GM18951 (cell line): Measurements from ENCODE around the gene ITPK1.

ENCODE experiments used
- POLR2A ChIP-seq: IDR thresholded peaks from 4 replicates; pipeline ENCODE4 v1.6.1; 2011; ENCODE audit warnings: mild to moderate bottlenecking; ENCODE audit not compliant: insufficient read length, insufficient read depth; ENCODE audit errors: extremely low read depth
- in situ Hi-C: fragments of 300-500 bp; cut with MboI; formaldehyde crosslinking; loops from one replicate; pipeline ENCODE4 v1.12.0; 2022; ENCODE audit warnings: low sequenced_read_pairs, mixed read lengths, inconsistent platforms; ENCODE audit not compliant: unreplicated experiment

Gene ITPK1

DNA sequence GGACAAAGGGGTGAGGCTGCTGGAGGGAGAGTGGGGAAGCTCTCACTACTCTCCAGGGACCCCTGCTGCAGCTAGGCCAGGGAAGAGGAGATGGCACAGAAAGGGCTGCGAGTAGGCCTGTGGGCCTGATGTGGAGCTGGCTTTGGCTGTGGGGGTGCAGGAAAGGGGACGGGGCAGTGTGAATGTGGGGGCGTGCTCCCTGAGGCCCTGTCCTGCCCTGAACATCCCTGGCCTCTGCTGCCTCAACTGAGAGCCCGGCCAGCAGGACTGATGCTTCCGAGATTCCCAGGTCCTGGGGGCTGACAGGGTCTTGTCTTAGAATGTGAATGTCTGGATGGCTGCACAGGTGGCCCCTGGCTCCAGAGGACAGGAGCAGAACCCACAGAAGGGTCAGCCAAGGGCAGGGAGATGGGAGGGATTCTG lies 128.6 kb downstream of the ITPK1 start:
- no peak for TF ChIP-seq POLR2A
- in situ Hi-C loops = no loop called here

DNA sequence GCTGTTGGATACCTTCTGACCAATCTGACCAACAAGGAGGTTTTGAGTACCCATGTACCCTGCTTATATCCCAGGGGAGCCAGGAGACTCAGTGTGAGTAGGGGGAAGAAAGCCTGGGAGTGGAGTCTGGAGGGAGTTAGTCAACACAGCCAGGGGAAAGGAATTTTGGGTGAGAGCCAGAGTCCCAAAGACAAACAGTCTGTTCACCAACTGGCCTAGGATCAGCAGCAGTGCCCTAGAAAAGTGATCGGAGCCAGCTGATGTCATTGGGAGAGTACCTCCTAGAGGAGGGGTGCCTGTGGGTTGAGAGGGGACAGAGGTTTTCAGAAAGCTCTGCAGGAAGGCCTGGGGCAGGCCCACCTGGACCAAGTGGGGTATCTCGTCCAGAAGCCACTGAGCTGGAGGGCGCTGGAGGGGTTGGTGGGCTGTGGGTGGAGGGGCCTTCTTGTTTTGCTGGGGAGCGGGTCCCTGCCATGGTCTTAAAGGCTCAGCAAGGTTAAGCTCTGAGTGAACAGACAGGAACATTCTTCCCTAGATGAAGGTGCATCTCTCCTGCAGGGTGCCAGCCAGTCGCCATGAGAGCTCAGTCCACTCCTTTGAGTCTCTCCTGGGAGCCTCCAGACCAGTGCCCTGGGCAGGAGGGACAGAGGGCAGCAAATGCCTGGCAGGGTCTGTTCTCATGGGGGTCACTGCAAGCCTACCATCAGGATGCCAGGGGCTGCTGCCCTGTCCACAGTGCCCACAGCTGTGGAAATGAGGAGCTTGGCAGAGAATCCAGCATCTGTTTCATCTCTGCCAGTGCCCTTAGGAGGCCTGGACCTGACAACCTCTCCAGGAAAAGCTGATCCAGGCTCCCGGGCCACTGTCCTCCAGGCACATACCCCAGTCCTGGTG lies 129.2 kb downstream of the ITPK1 start:
- no peak for TF ChIP-seq POLR2A
- in situ Hi-C loops = no loop called here

GRCh38 chr14:92985521-92985920 lies 130.2 kb downstream of the ITPK1 start:
- in situ Hi-C loops = no loop called here
- TF ChIP-seq POLR2A = no peak

GRCh38 chr14:92984896-92985295 lies 130.8 kb downstream of the ITPK1 start:
- in situ Hi-C loops = no loop called here

GRCh38 chr14:92984082-92984788 lies 131.5 kb downstream of the ITPK1 start:
- TF ChIP-seq POLR2A = no peak
- in situ Hi-C loops = no loop called here

More at GRCh38 chr14:92984896-92985295, 130.8 kb downstream of the ITPK1 start:
- TF ChIP-seq POLR2A = no peak

DNA sequence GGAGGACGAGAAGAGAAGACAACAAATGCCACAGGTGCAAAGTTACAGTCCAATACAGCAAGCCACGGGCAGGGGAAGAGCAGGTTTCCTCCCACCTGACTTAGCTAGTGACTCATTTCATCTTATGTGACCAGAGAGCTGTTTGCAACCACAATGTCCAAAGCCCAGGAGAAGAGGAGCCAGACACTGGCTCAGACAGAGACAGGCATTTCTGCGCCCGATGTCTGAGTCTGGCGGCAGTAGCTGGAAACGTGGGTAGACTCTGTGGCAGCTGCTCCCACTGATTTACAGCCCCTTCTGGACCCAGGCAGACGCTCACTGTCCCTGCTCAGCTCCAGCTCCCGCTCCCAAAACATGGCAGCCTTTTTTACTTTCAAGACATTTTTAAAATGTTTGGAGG lies 132.8 kb downstream of the ITPK1 start:
- in situ Hi-C loops = no loop called here
- no peak for TF ChIP-seq POLR2A

DNA sequence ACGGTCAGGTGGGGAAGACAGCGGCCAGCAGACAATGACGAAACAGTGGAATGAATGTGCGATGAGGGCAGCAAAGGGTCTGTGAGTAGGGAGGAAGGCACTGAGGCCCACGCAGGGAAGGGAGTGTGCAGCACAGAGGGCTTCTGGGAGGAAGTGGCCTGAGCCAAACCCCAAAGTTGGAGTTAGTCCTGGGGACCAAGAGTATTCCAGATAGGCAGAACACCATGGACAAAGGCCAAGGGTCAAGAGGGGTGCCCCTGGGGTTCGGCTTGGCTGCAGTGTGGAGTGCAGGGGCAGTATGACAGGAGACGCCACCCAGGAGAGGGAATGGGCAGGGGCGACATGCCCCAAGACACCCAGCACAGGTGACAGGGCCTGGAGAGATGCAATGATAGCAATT lies 134.0 kb downstream of the ITPK1 start:
- in situ Hi-C loops = no loop called here
- no peak for TF ChIP-seq POLR2A

DNA sequence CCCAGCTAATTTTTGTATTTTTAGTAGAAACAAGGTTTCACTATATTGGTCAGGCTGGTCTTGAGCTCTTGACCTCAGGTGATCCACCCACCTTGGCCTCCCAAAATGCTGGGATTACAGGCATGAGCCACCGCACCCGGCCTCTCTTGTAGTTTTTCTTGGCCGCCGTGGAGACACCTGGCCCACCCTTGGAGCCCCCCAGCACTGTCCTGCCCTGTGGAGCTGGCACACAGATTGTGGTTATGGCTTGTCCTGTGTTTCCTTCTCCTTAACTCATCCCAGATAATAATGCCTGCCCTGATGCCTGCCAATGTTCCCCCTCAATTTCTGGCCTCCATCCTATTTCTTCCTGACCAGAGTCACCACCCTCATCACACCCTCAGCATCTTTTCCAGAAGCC lies 134.9 kb downstream of the ITPK1 start:
- in situ Hi-C loops = no loop called here
- TF ChIP-seq POLR2A = no peak

GRCh38 chr14:92978229-92979021 lies 137.3 kb downstream of the ITPK1 start:
- in situ Hi-C loops = no loop called here
- no peak for TF ChIP-seq POLR2A

DNA sequence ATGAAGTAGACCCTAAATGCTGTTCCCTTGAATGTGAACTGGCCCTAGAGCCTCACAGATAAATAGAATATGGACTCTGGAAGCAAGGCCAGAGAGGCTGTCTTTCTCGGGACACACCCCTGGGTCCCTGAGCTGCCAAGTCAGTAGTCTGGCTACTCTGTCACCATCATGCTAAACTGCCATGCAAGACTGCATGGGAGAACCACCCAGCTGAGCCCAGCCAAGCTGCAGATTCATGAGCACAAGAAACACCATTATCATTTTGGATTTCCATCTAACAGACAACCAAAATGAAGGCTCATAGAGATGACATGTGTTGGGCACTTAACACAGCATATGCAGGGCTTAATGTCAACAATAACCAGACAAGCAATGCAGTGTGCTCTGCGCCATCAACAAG lies 139.5 kb downstream of the ITPK1 start:
- in situ Hi-C loops = no loop called here

DNA sequence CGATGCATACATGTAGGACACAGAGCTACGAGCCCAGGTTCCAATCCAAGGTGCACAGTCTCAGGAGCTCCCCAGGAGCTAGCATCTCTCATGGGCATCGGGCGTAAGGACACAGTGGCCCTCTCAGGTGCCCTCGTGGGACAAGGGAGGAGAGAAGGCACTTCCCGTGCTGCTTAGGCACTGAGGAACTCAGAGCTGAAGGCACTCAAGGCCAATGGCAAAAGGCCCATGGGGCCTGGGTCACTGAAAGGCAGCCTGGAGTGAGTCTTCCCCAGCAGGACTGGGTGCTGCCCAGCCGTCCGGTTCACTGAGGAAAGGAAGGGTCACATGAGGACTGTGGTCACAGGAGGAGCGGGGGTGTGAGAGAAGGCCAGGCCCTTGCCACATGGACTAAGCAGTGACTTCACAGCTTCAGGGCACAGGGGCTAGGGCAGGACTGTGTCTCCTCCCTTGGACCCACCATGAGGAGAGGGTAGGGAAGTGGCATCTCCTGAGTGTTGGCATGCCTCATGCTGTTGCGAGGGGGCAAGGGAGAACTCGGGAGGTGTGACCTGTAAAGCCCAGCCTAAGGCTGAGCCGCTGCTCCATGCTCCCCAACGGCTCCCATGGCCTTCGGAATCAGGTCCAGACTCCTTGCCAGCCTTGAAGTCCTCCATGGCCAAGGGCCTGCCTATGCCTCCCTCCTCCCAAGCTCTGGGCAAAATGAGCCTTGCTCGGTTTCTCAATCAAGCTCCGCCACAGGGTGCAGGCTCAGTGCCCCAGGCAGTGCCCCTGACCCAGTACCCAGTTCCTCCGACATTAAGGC lies 141.0 kb downstream of the ITPK1 start:
- no peak for TF ChIP-seq POLR2A
- in situ Hi-C loops = no loop called here

More for the DNA sequence above, 139.5 kb downstream of the ITPK1 start:
- TF ChIP-seq POLR2A = no peak

GRCh38 chr14:92973798-92974372 lies 141.8 kb downstream of the ITPK1 start:
- TF ChIP-seq POLR2A = no peak
- in situ Hi-C loops = no loop called here

GRCh38 chr14:92973261-92973797 lies 142.4 kb downstream of the ITPK1 start:
- TF ChIP-seq POLR2A = no peak
- in situ Hi-C loops = no loop called here
